Endothelial cell of umbilical vein (primary cell): Measurements from ENCODE around the gene RASL10B.

Experiments used
- CTCF ChIP-seq, 2 donors: IDR thresholded peaks; 1 replicate in 1 of 2; 2 replicates in 1 of 2; pipeline ENCODE4 v1.5.1; 2011; ENCODE audit warnings: low read length in 2 of 2, mild to moderate bottlenecking in 2 of 2, moderate library complexity in 2 of 2, control low read depth in 1 of 2, inconsistent platforms in 1 of 2, low read depth in 1 of 2; ENCODE audit not compliant: insufficient read depth in 1 of 2; ENCODE audit errors: extremely low read depth in 1 of 2
- EZH2 ChIP-seq: IDR thresholded peaks from 2 replicates; pipeline ENCODE4 v1.6.1; 2012; ENCODE audit warnings: borderline replicate concordance, low read depth, mild to moderate bottlenecking, moderate library complexity, low read length, inconsistent platforms; ENCODE audit not compliant: severe bottlenecking
- FOS ChIP-seq: IDR thresholded peaks from 2 replicates; pipeline ENCODE4 v1.6.1; 2011; ENCODE audit warnings: mild to moderate bottlenecking, low read length, moderate library complexity, borderline replicate concordance; ENCODE audit not compliant: insufficient read depth
- GATA2 ChIP-seq: IDR thresholded peaks from 2 replicates; pipeline ENCODE4 v1.7.0; 2011; ENCODE audit warnings: low read depth, mild to moderate bottlenecking, moderate library complexity, mixed read lengths, low read length; ENCODE audit not compliant: insufficient read length, insufficient read depth
- JUN ChIP-seq: IDR thresholded peaks from 2 replicates; pipeline ENCODE4 v1.6.1; 2011; ENCODE audit warnings: borderline replicate concordance, low read depth; ENCODE audit not compliant: insufficient read length, insufficient read depth
- MAX ChIP-seq: IDR thresholded peaks from 2 replicates; pipeline ENCODE4 v1.6.1; 2011; ENCODE audit not compliant: insufficient read depth, insufficient read length
- MYC ChIP-seq: IDR thresholded peaks from one replicate; pipeline ENCODE4 v1.6.1; 2011; ENCODE audit warnings: mild to moderate bottlenecking, low read depth, low read length
- POLR2A ChIP-seq: IDR thresholded peaks from 2 replicates; pipeline ENCODE4 v1.6.1; 2012; ENCODE audit warnings: low read depth, mild to moderate bottlenecking, control low read depth, low read length
- POLR2AphosphoS5 ChIP-seq: IDR thresholded peaks from 2 replicates; pipeline ENCODE4 v1.6.1; 2012; ENCODE audit warnings: low read depth, mild to moderate bottlenecking, control low read depth, low read length, moderate library complexity; ENCODE audit not compliant: insufficient read depth

- TF ChIP-seq MYC (no peak), CTCF (IDR thresholded peaks at IDR 0.05; ENCODE audit: extremely low read depth in 1 of 2, insufficient read depth in 1 of 2, low read depth in 1 of 2, low read length in 2 of 2) (peak; percentile 67 to 83), POLR2AphosphoS5 (no peak), POLR2A (no peak), JUN (no peak), GATA2 (no peak), MAX (no peak), EZH2 (no peak), FOS (no peak)
Observed at GRCh38 chr17:35747540-35748017, 16.1 kb downstream of the RASL10B start.
